DMS 273 (cell line): Measurements from ENCODE around the gene RPS6KL1.

ENCODE experiments used
- DNase-seq: peaks from one replicate; lab custom pipeline; 2025; ENCODE audit not compliant: unreplicated experiment; lab: John Stamatoyannopoulos, UW

RPS6KL1 gene

GRCh38 chr14:74922752-74923401 is at the start of gene RPS6KL1:
RPS6KL1 (minus strand) TSS chr14:74923260; CDS start chr14:74921541, 1,719 bp downstream.
- DNase-seq: peak; percentile 96

GRCh38 chr14:74968811-74969210 is 45.8 kb upstream of the RPS6KL1 start:
- DNase-seq: no peak

- DNase-seq: no peak
Observed at GRCh38 chr14:74965486-74966153, 42.6 kb upstream of the RPS6KL1 start.

GRCh38 chr14:74964787-74965485 is 41.9 kb upstream of the RPS6KL1 start:
- no peak for DNase-seq

GRCh38 chr14:74963705-74964271 is 40.7 kb upstream of the RPS6KL1 start:
- DNase-seq: no peak

- no peak for DNase-seq
Observed at GRCh38 chr14:74963178-74963704, 40.2 kb upstream of the RPS6KL1 start.

- no peak for DNase-seq
Observed at GRCh38 chr14:74962493-74962892, 39.4 kb upstream of the RPS6KL1 start.

- no peak for DNase-seq
Observed at GRCh38 chr14:74962046-74962445, 39.0 kb upstream of the RPS6KL1 start.

GRCh38 chr14:74961238-74961911 is 38.3 kb upstream of the RPS6KL1 start:
- DNase-seq: no peak

GRCh38 chr14:74960736-74961135 is 37.7 kb upstream of the RPS6KL1 start:
- no peak for DNase-seq

- DNase-seq: no peak
Observed at GRCh38 chr14:74959596-74960180, 36.6 kb upstream of the RPS6KL1 start.

GRCh38 chr14:74956280-74957072 is 33.4 kb upstream of the RPS6KL1 start:
- DNase-seq: no peak

GRCh38 chr14:74956027-74956279 is 32.9 kb upstream of the RPS6KL1 start:
- DNase-seq: no peak

GRCh38 chr14:74955229-74956026 is 32.4 kb upstream of the RPS6KL1 start, which contains the start of gene PGF:
PGF (minus strand) TSS chr14:74955597; CDS start chr14:74955242, 355 bp downstream.
- DNase-seq: peak; percentile 83

GRCh38 chr14:74954947-74955228 is 31.8 kb upstream of the RPS6KL1 start:
- DNase-seq: peak; percentile 41

GRCh38 chr14:74954232-74954946 is 31.3 kb upstream of the RPS6KL1 start:
- peak; percentile 92 for DNase-seq

GRCh38 chr14:74953686-74954085 is 30.6 kb upstream of the RPS6KL1 start:
- DNase-seq: peak; percentile 55

- DNase-seq: peak; percentile 96
Observed at GRCh38 chr14:74952697-74953484, 29.8 kb upstream of the RPS6KL1 start.
